Smooth muscle cell (in vitro differentiated cells): ENCODE measurements around the gene TMC1. TPM values are rescaled to one million over a fixed set of nuclear protein-coding genes. Genes with fewer than 3 reads are reported as not detected.

Experiments used
- DNase-seq: peaks from one replicate; lab custom pipeline; 2025; ENCODE audit not compliant: unreplicated experiment; lab: John Stamatoyannopoulos, UW
- H2AFZ ChIP-seq: fragments of 200-600 bp; sonication (generic); 2 replicates; pipeline ENCODE4 v1.6.0; 2016; ENCODE audit warnings: antibody characterized with exemption, low read depth, mild to moderate bottlenecking
- H3F3A ChIP-seq: fragments of 200-600 bp; sonication (generic); 2 replicates; pipeline ENCODE4 v1.6.0; 2017; ENCODE audit warnings: antibody characterized with exemption, low read depth
- H3K27ac ChIP-seq: fragments of 200-600 bp; sonication (generic); 2 replicates; pipeline ENCODE4 v1.5.1; 2016; ENCODE audit warnings: low read depth, mild to moderate bottlenecking
- H3K27me3 ChIP-seq: fragments of 200-600 bp; sonication (generic); 2 replicates; pipeline ENCODE4 v1.6.1; 2016; ENCODE audit warnings: low read depth, mild to moderate bottlenecking
- H3K36me3 ChIP-seq: fragments of 200-600 bp; sonication (generic); 2 replicates; pipeline ENCODE4 v1.5.1; 2016; ENCODE audit warnings: low read depth
- H3K4me1 ChIP-seq: fragments of 200-600 bp; sonication (generic); 2 replicates; pipeline ENCODE4 v1.5.1; 2016; ENCODE audit warnings: low read depth
- H3K4me2 ChIP-seq: fragments of 200-600 bp; sonication (generic); 2 replicates; pipeline ENCODE4 v1.6.0; 2016; ENCODE audit warnings: mild to moderate bottlenecking
- H3K4me3 ChIP-seq: fragments of 200-600 bp; sonication (generic); 2 replicates; pipeline ENCODE4 v1.5.1; 2016; ENCODE audit warnings: mild to moderate bottlenecking
- H3K79me2 ChIP-seq: fragments of 200-600 bp; sonication (generic); 2 replicates; pipeline ENCODE4 v1.6.0; 2016; ENCODE audit warnings: low read depth, mild to moderate bottlenecking
- H3K9ac ChIP-seq: fragments of 200-600 bp; sonication (generic); 2 replicates; pipeline ENCODE4 v1.6.0; 2016; ENCODE audit warnings: low read depth
- H3K9me3 ChIP-seq: fragments of 200-600 bp; sonication (generic); replicated peaks from 2 replicates; pipeline ENCODE4 v1.5.1; 2016; ENCODE audit warnings: low read depth
- H4K20me1 ChIP-seq: fragments of 200-600 bp; sonication (generic); 2 replicates; pipeline ENCODE4 v1.6.0; 2016; ENCODE audit warnings: low read depth
- CTCF ChIP-seq: fragments of 200-600 bp; sonication (generic); IDR thresholded peaks from 2 replicates; pipeline ENCODE4 v1.5.1; 2017; ENCODE audit warnings: borderline replicate concordance, mild to moderate bottlenecking, antibody characterized with exemption; ENCODE audit not compliant: insufficient read depth, poor library complexity, severe bottlenecking
- WGBS: methylation state at CpG from one replicate; pipeline ENCODE4 v1.1.7; 2016; ENCODE audit warnings: low lambda C conversion rate; 5-methylcytosine and 5-hydroxymethylcytosine counted together
- polyA plus RNA-seq: library from polyadenylated mRNA; unstranded; fragments of >200 nt; fragmentation: Nextera tagmentation; extraction: Ambion mirVana; gene quantifications from 2 replicates; pipeline ENCODE4 v1.2.1, GENCODE V29; 2016
- total RNA-seq: library from RNA; depleted of rRNA; stranded (reverse); fragments of >200 nt; gene quantifications from 2 replicates; pipeline ENCODE4 v1.2.3, GENCODE V29; 2014

The TMC1 gene
- total and polyA plus RNA-seq, 2 experiments from 2014 or later: not detected

- DNase-seq: no peak
- 88% methylated on average over 5 of the region's 5 CpGs for WGBS
- Histone ChIP-seq H3K27me3 (no peaks in the 10 kb centered on the region), H3K9ac (no peak overlapping the region), H3K4me2 (no peak overlapping the region), H3K79me2 (no peaks in the 10 kb centered on the region), H3K36me3 (no peaks in the 10 kb centered on the region), H2AFZ (no peak overlapping the region), H3K4me1 (no peaks in the 10 kb centered on the region), H3K4me3 (no peak overlapping the region), H4K20me1 (no peaks in the 10 kb centered on the region), H3K9me3 (no peaks in the 10 kb centered on the region), H3K27ac (peak overlapping the region; percentile 3), H3F3A (no peaks in the 10 kb centered on the region)
- no peak for TF ChIP-seq CTCF
Measured at GRCh38 chr9:72586388-72587130, 65.2 kb downstream of the TMC1 start.

- H4K20me1 ChIP-seq: no peaks in the 10 kb centered on the region
- no peak overlapping the region for H3K27ac ChIP-seq
- no peak overlapping the region for H2AFZ ChIP-seq
- no peaks in the 10 kb centered on the region for H3K9me3 ChIP-seq
- no peaks in the 10 kb centered on the region for H3F3A ChIP-seq
- no peaks in the 10 kb centered on the region for H3K27me3 ChIP-seq
- H3K9ac ChIP-seq: no peak overlapping the region
- no peak overlapping the region for H3K4me2 ChIP-seq
- no peak for TF ChIP-seq CTCF
- H3K4me1 ChIP-seq: no peaks in the 10 kb centered on the region
- no peak overlapping the region for H3K4me3 ChIP-seq
- no peak for DNase-seq
- no peaks in the 10 kb centered on the region for H3K36me3 ChIP-seq
- H3K79me2 ChIP-seq: no peaks in the 10 kb centered on the region
Measured at GRCh38 chr9:72588336-72588735, 66.9 kb downstream of the TMC1 start.

- 71% methylated on average over 2 of the region's 2 CpGs for WGBS
- Histone ChIP-seq H3K9ac (no peak overlapping the region), H2AFZ (no peak overlapping the region), H4K20me1 (no peaks in the 10 kb centered on the region), H3K27ac (no peak overlapping the region), H3K27me3 (no peaks in the 10 kb centered on the region), H3K4me2 (no peak overlapping the region), H3K9me3 (no peaks in the 10 kb centered on the region), H3K4me1 (no peaks in the 10 kb centered on the region), H3F3A (no peaks in the 10 kb centered on the region), H3K36me3 (no peaks in the 10 kb centered on the region), H3K4me3 (no peak overlapping the region), H3K79me2 (no peaks in the 10 kb centered on the region)
- no peak for TF ChIP-seq CTCF
- no peak for DNase-seq
Measured at GRCh38 chr9:72589667-72590521, 68.5 kb downstream of the TMC1 start.

- no peak overlapping the region for H3K4me3 ChIP-seq
- H3K79me2 ChIP-seq: no peaks in the 10 kb centered on the region
- WGBS: 99% methylated on average over 3 of the region's 3 CpGs
- no peaks in the 10 kb centered on the region for H3K36me3 ChIP-seq
- H3K4me2 ChIP-seq: no peak overlapping the region
- H4K20me1 ChIP-seq: no peaks in the 10 kb centered on the region
- H2AFZ ChIP-seq: no peak overlapping the region
- no peak overlapping the region for H3K27ac ChIP-seq
- TF ChIP-seq CTCF: no peak
- no peaks in the 10 kb centered on the region for H3K4me1 ChIP-seq
- no peak overlapping the region for H3K9ac ChIP-seq
- H3F3A ChIP-seq: no peaks in the 10 kb centered on the region
- no peaks in the 10 kb centered on the region for H3K9me3 ChIP-seq
- DNase-seq: no peak
- H3K27me3 ChIP-seq: no peaks in the 10 kb centered on the region
Measured at GRCh38 chr9:72590824-72591223, 69.4 kb downstream of the TMC1 start.
